LNCAP (cell line): ENCODE measurements around the gene NOS1.

Source experiments
- TF ChIP-seq, protein P1 (sequence below): fragments of 450-650 bp; IDR thresholded peaks from 2 replicates; pipeline ENCODE4 v1.5.1; 2017; ENCODE audit warnings: mild to moderate bottlenecking

The NOS1 gene

DNA sequence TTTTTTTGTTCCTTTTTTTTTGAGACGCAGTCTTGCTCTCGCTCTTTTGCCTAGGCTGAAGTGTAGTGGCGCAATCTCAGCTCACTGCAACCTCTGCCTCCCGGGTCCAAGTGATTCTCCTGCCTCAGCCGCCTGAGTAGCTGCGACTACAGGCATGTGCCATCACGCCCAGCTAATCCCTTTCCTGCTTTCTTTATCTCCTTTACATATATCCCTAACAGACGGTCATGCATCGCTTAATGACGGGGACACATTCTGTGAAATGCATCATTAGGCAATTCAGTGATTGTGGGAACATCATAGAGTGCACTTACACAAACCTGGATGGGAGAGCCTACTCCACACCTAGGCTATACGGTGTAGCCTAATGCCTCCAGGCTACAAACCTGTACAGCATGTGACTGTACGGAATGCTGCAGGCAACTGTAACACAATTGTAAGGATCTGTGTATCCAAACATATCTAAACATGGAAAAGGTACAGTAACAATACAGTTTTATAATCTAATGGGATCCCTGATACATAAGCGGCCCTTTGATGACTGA is 32.8 kb downstream of the NOS1 start:
- TF ChIP-seq, protein P1, sequence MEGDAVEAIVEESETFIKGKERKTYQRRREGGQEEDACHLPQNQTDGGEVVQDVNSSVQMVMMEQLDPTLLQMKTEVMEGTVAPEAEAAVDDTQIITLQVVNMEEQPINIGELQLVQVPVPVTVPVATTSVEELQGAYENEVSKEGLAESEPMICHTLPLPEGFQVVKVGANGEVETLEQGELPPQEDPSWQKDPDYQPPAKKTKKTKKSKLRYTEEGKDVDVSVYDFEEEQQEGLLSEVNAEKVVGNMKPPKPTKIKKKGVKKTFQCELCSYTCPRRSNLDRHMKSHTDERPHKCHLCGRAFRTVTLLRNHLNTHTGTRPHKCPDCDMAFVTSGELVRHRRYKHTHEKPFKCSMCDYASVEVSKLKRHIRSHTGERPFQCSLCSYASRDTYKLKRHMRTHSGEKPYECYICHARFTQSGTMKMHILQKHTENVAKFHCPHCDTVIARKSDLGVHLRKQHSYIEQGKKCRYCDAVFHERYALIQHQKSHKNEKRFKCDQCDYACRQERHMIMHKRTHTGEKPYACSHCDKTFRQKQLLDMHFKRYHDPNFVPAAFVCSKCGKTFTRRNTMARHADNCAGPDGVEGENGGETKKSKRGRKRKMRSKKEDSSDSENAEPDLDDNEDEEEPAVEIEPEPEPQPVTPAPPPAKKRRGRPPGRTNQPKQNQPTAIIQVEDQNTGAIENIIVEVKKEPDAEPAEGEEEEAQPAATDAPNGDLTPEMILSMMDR, result no peak

DNA sequence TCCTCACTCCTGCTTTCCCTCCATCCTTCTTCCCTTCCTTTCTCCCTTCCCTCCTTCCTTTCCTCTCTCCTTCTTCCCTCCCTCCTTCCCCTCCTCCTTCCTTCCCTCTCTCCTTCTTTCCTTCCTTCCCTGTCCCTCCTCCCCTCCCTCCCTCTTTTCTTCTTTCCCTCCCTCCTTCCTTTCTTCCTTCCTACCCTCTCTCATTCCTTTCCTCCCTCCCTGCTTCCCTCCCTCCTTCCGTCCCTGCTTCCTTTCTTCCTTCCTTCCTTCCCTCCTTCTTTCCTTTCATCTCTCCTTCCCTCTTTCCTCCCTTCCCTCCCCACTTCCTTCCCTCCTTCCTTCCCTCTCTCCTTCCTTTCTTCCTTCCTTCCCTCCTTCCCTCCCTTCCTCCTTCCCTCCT is 39.0 kb downstream of the NOS1 start:
- TF ChIP-seq, protein P1, result no peak

DNA sequence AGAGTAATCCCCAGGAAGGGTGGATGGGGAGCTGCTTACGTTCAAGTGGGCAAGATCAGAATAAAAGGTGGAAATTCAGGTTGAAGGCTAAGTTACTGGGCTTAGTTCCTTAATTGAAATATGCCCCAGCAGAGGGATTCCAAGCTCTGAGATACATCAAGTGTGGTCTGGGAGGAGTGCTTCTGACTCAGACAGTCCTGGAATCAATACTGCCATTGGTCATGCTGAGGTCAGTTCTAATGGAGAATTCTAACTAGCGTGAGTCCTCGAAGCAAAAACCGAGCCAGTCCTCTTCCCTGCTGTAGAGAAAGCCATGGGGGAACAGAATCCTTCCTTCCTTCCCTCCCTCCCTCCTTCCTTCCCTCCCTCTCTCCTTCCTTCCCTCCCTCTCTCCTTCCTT is 39.9 kb downstream of the NOS1 start:
- TF ChIP-seq, protein P1, result no peak

DNA sequence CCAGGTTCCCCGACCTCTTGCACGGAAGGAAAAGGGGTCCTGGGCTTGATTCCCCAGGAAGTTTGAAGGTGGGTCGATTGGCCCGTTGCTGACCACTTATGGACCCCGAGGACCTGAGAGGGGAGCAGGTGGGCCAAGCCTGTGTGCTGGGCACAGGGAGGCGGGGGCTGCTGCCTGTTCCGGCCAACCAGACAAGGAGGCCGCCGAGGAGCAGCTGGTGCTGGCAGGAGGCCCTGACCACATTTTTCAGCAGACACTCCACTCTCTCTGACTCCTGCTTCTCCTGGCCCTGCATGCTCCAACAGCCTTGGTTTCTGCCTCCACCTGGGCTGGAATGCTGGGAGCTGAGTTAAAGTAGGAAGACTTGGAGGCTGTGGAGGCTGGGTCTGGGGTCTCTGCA is 42.8 kb downstream of the NOS1 start:
- TF ChIP-seq, protein P1, result no peak

DNA sequence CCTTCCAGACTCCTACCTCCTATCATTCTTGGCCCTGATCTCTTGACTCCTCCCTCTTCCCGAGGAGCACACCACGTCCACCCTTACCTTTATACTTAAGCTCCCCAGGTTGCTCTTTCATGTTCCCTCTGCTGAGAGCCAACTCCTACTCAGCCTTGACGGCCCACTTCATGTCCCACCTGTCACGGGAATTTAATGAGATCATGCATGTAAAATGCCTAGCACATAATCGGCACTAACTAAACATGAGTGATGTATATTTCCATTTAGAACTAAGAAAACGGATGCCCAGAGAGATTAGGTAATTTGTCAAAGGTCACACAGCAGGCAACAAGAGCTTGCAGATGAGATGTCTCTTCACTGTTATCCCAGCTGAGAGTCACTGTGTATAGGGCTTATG is 45.1 kb downstream of the NOS1 start:
- TF ChIP-seq, protein P1, result no peak

DNA sequence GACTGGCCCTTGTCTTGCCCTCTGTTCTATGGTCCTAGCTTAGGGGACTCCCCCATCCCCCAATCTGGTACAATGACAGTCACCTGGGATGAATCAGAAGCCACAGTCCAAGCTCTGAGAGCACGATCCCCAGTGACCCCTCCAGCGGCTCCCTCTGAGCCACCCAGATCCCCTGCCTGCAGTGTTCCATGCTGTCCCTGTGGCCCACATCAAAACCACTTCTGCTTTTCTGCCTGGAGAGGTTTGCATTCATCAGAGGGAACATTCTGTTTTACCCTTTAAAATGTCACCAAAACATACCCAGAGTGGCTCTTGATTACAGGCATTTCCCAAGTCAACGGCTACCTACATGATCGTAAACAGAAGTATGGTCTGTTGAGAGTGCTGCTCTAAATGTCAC is 47.5 kb downstream of the NOS1 start:
- TF ChIP-seq, protein P1, result no peak

DNA sequence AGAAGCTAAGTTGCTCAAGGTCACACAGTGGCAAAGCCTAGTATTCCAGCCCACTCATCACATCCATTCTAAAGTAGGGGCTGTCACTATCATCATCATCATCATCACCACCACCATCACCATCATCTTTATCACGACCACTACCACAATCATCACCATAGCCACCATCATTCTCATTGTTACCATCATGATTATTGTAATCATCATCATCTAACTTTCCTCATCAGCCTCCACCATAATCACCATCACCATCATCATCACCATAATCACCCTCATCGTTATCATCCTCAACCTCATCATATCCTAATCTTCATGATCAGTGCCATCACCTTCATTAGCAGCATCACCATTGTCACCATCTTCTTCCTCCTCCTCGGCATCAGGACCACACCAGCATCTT is 48.7 kb downstream of the NOS1 start:
- TF ChIP-seq, protein P1, result no peak

DNA sequence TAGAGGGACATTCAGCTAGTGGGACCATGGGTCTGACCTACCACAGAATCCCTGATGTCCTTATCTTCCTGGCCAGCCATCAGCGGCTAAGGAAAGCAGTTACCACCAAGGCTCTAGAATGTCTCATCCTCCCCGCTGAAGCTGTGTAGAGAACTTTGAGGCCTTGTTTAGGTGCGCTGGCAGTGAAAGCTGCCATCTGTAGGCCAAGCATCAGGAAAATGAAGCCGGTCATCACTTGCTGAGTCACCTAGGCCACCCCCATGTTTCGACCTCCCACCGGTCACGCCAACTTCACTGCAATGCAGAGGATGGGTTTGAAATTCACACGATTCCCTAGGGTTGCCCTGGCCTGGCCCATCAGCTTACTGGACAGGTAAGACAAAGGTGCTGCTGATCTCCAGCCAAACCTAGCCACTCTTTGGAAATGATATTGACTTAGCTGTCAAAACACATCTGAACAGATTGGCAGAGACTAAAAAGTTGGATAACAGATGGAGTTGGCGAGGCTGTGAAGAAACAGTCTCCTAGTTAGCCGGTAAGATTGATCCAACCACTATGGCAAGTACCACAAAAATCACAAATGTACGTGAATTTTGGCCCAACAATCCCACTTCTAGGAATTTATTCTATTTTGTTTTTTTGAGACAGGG is 52.0 kb downstream of the NOS1 start:
- TF ChIP-seq, protein P1, result no peak
